Transverse colon (tissue), 4 donors: ENCODE measurements around the gene ARMC5.

Experiments used
- EP300 ChIP-seq: sonication (generic); formaldehyde crosslinking; IDR thresholded peaks from one replicate; pipeline ENCODE4 v1.6.1; 2017; ENCODE audit warnings: antibody characterized with exemption, low read depth
- POLR2A ChIP-seq: fragments of 450-650 bp; IDR thresholded peaks from one replicate; pipeline ENCODE4 v1.6.1; 2016; ENCODE audit warnings: antibody characterized with exemption, mild to moderate bottlenecking, moderate library complexity
- POLR2AphosphoS5 ChIP-seq, 3 donors: sonication (generic); formaldehyde crosslinking; IDR thresholded peaks; one replicate each; pipeline ENCODE4 v1.6.1; 2016; ENCODE audit warnings: antibody characterized with exemption in 3 of 3
- TF ChIP-seq, protein P1 (sequence below), 5 experiments: fragments of 200-600 bp in 3 of 5; fragments of 450-650 bp in 2 of 5; sonication (generic) in 3 of 5; IDR thresholded peaks; 1 replicate in 2 of 5; 2 replicates in 3 of 5; pipeline ENCODE4 v1.5.1; 2016 to 2017; ENCODE audit warnings: antibody characterized with exemption in 5 of 5, inconsistent platforms in 3 of 5, mild to moderate bottlenecking in 2 of 5, moderate library complexity in 1 of 5

DNA sequence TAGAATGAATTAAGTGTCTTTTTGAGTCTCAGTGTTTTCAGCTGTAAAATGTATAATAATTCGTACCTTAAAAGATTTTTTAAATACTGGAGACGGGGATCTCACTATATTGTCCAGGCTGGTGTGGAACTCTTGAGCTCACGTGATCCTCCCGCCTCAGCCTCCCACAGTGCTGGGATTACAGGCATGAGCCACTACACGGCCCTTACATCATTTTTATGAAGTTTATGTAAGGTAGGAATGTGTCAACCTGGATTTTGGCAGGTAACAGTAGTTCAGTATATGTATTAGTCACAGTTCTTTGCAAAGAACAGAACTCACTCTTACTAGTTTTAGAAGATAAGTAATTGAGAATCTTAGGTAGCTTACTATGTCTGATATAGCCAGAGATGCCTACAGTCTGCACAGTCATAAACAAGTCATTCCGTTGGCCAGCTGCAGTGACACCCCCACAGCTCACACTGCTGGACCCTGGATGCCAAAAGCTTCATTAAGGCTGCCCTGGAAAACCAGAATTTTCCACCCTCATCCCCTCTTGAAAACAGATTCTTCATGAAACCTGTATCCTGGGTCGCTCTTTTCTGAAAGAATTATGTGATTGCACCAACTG is 30.6 kb upstream of the ARMC5 start:
- TF ChIP-seq, protein P1, sequence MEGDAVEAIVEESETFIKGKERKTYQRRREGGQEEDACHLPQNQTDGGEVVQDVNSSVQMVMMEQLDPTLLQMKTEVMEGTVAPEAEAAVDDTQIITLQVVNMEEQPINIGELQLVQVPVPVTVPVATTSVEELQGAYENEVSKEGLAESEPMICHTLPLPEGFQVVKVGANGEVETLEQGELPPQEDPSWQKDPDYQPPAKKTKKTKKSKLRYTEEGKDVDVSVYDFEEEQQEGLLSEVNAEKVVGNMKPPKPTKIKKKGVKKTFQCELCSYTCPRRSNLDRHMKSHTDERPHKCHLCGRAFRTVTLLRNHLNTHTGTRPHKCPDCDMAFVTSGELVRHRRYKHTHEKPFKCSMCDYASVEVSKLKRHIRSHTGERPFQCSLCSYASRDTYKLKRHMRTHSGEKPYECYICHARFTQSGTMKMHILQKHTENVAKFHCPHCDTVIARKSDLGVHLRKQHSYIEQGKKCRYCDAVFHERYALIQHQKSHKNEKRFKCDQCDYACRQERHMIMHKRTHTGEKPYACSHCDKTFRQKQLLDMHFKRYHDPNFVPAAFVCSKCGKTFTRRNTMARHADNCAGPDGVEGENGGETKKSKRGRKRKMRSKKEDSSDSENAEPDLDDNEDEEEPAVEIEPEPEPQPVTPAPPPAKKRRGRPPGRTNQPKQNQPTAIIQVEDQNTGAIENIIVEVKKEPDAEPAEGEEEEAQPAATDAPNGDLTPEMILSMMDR (IDR thresholded peaks at IDR 0.05): no peak
- no peak for TF ChIP-seq EP300
- TF ChIP-seq POLR2A: no peak
- TF ChIP-seq POLR2AphosphoS5 (IDR thresholded peaks at IDR 0.05): no peak
